ENCODE measurements around the gene MGP. TPM values are rescaled to one million over a fixed set of nuclear protein-coding genes. Genes with fewer than 3 reads are reported as not detected.

Gene MGP
- total RNA-seq, 6 donors from 2014 or later: 47.1 to 660 (median 286) TPM

DNA sequence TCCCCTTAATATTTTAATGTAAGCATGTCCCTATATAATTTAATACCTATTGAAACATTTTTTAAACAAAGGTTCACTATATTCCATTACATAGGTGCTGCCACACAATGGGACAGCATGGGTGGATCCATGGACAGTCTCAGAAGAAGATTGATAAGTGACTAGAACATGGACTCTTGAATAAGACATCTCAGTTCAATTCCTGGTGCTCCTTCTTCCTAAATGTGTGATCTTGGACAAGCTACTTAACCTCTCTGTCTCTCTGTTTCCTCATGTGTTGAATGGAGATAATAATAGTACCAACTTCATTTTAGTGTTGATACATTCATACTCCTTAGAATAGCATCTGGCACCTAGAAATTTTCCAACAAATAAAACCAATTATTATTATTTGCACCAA, 41.3 kb downstream of the MGP start:
- no peak for DNase-seq
- no peaks in the 10 kb centered on the region for H3K36me3 ChIP-seq
- no peaks in the 10 kb centered on the region for H3K27me3 ChIP-seq
- no peak for TF ChIP-seq POLR2A (IDR thresholded peaks at IDR 0.05)
- no peak for TF ChIP-seq EP300 (IDR thresholded peaks at IDR 0.05)
- TF ChIP-seq, protein P1, sequence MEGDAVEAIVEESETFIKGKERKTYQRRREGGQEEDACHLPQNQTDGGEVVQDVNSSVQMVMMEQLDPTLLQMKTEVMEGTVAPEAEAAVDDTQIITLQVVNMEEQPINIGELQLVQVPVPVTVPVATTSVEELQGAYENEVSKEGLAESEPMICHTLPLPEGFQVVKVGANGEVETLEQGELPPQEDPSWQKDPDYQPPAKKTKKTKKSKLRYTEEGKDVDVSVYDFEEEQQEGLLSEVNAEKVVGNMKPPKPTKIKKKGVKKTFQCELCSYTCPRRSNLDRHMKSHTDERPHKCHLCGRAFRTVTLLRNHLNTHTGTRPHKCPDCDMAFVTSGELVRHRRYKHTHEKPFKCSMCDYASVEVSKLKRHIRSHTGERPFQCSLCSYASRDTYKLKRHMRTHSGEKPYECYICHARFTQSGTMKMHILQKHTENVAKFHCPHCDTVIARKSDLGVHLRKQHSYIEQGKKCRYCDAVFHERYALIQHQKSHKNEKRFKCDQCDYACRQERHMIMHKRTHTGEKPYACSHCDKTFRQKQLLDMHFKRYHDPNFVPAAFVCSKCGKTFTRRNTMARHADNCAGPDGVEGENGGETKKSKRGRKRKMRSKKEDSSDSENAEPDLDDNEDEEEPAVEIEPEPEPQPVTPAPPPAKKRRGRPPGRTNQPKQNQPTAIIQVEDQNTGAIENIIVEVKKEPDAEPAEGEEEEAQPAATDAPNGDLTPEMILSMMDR (IDR thresholded peaks at IDR 0.05): no peak
- TF ChIP-seq POLR2AphosphoS5 (IDR thresholded peaks at IDR 0.05): no peak
- no peaks in the 10 kb centered on the region for H3K9me3 ChIP-seq
- peaks cover 30 to 58% (median 42%) of the 10 kb centered on the region in 4 donors for H3K4me1 ChIP-seq
- H3K4me3 ChIP-seq: no peak overlapping the region
- no peak for ATAC-seq (ENCODE audit: low FRiP score in 2 of 2)
- peak overlapping the region in 2 of 4 donors; percentile 33 to 79 for H3K27ac ChIP-seq

GRCh38 chr12:14843425-14843887, 42.2 kb downstream of the MGP start, which contains the start of gene ART4:
ART4 (minus strand) TSS chr12:14843526; CDS start chr12:14843113, 413 bp downstream.
- DNase-seq: peak in 1 of 2 donors; percentile 49
- peak in 1 of 4 donors; percentile 52 for TF ChIP-seq EP300 (IDR thresholded peaks at IDR 0.05)
- TF ChIP-seq POLR2AphosphoS5 (IDR thresholded peaks at IDR 0.05): peak in 1 of 2 donors; percentile 33
- no peak for TF ChIP-seq POLR2A (IDR thresholded peaks at IDR 0.05)
- no peak for ATAC-seq (ENCODE audit: low FRiP score in 2 of 2)
- Histone ChIP-seq H3K27ac (peak within 1 kb of the TSS; percentile 21 to 79 (median 37)), H3K4me1 (peaks cover 30 to 58% (median 42%) of the 10 kb centered on the region in 4 donors), H3K4me3 (peak within 1 kb of the TSS in 2 of 4 donors; percentile 19 to 27), H3K27me3 (no peaks in the 10 kb centered on the region), H3K36me3 (no peaks in the 10 kb centered on the region), H3K9me3 (no peaks in the 10 kb centered on the region)
- 53 to 56% methylated on average over 5 to 10 of the region's 10 CpGs for WGBS, 2 donors

DNA sequence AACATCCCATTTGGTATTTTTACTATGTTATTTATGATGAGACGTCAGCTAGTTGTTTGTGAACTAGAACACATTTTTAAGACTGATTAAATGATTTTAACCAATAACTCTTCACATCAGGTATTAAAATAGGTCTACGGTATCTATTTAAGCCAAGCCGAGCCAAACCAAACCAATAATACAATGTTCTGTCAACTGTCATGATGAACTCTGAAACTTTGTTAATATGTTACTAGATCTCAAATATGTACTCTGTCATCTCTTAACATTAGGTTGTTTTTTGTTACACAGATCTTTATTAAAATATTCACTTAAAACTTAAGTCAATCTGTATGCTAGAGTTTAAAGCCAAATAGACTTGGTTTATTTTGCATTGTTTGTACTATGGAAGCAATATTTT, 43.3 kb downstream of the MGP start:
- DNase-seq (no peak), ATAC-seq (ENCODE audit: low FRiP score in 2 of 2) (no peak)
- H3K9me3 ChIP-seq: no peaks in the 10 kb centered on the region
- TF ChIP-seq POLR2AphosphoS5 (IDR thresholded peaks at IDR 0.05): no peak
- WGBS, 2 donors: 65 to 79% methylated on average over 3 of the region's 3 CpGs
- no peaks in the 10 kb centered on the region for H3K27me3 ChIP-seq
- H3K36me3 ChIP-seq: no peaks in the 10 kb centered on the region
- peak overlapping the region in 1 of 4 donors; percentile 27 for H3K4me3 ChIP-seq
- peak overlapping the region; percentile 21 to 79 (median 37) for H3K27ac ChIP-seq
- peaks cover 30 to 58% (median 40%) of the 10 kb centered on the region in 4 donors for H3K4me1 ChIP-seq

DNA sequence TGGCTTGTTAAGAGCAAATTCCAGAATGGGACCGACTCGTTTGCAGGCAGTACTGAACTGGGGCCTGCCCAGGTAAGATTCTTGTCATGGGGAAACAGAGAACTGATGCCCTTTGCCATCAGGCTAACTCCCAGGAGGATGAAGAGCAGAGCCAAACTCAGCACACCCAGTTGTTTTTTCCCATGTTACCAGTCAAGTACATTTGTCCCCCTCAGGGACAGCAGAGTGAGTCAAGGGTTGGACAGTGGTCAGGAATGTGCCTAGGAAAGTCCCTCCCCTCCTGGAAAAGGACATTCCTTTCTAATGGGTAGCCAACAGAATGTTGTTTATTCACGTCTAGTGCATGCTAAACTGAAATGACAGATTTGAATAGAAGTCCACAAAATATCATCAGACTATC, 43.9 kb downstream of the MGP start:
- TF ChIP-seq POLR2A (IDR thresholded peaks at IDR 0.05) (no peak), POLR2AphosphoS5 (IDR thresholded peaks at IDR 0.05) (peak; percentile 51 to 80), EP300 (IDR thresholded peaks at IDR 0.05) (peak in 2 of 4 donors; percentile 31 to 87)
- TF ChIP-seq, protein P1 (IDR thresholded peaks at IDR 0.05): no peak
- 40 to 41% methylated on average over 3 of the region's 3 CpGs for WGBS, 2 donors
- no peaks in the 10 kb centered on the region for H3K27me3 ChIP-seq
- H3K4me1 ChIP-seq: peaks cover 24 to 54% (median 34%) of the 10 kb centered on the region in 4 donors
- no peaks in the 10 kb centered on the region for H3K36me3 ChIP-seq
- peak in 1 of 2 donors; percentile 48 for DNase-seq
- ATAC-seq (ENCODE audit: low FRiP score in 2 of 2): peak; percentile 75 to 80
- peak overlapping the region; percentile 21 to 79 (median 37) for H3K27ac ChIP-seq
- no peaks in the 10 kb centered on the region for H3K9me3 ChIP-seq
- peak overlapping the region in 1 of 4 donors; percentile 27 for H3K4me3 ChIP-seq

DNA sequence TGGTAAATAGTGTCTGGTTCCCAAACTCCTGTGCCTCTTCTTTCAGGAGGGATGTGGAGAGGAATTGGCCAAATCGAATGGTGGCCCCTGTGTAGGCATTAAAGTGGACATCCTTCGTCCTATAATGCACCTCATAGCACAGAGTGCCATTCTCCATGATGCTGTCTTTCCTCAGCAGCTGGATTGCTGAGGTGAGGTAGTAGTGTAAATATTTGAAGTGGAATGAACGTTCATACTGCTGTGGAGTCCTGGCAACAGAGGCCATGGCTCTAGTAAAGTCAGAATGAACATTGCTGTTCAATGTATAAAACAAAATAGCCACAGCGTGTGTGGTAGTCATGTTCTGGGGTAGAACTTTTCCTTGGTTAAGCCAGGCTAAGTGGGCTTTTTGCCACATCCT, 45.0 kb downstream of the MGP start:
- ATAC-seq (ENCODE audit: low FRiP score in 2 of 2): no peak

DNA sequence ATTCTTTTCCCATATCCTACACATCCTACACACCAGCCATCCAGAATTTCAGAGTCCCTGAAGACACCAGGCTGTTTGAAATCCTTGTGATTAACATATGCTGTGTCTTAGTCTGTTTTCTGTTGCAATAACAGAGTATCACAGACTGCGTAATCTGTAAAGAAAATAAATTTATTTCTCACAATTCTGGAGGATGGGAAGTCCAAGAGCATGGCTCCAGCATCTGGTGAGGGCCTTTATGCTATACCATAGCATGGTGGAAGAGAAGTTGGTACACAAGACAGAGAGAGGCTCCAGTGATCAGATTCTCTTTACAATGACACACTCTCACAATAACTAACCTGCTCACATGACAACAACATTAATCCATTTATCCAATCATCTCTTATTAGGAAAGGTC, 46.4 kb downstream of the MGP start:
- ATAC-seq (ENCODE audit: low FRiP score in 2 of 2) (no peak), DNase-seq (no peak)
- 96 to 100% methylated on average over 1 of the region's 1 CpG for WGBS, 2 donors
- no peak overlapping the region for H3K27ac ChIP-seq
- H3K27me3 ChIP-seq: no peaks in the 10 kb centered on the region
- no peaks in the 10 kb centered on the region for H3K36me3 ChIP-seq
- no peak overlapping the region for H3K4me3 ChIP-seq
- peaks cover 17 to 46% (median 22%) of the 10 kb centered on the region in 4 donors for H3K4me1 ChIP-seq
- TF ChIP-seq POLR2AphosphoS5 (IDR thresholded peaks at IDR 0.05) (no peak), EP300 (IDR thresholded peaks at IDR 0.05) (no peak)
- TF ChIP-seq, protein P1 (IDR thresholded peaks at IDR 0.05): no peak
- H3K9me3 ChIP-seq: no peaks in the 10 kb centered on the region

More for the DNA sequence above, 45.0 kb downstream of the MGP start:
- whole genome bisulfite sequencing, 2 donors: 78 to 81% methylated on average over 4 of the region's 4 CpGs
- Histone ChIP-seq H3K27me3 (no peaks in the 10 kb centered on the region), H3K27ac (peak overlapping the region in 1 of 4 donors; percentile 79), H3K36me3 (no peaks in the 10 kb centered on the region), H3K9me3 (no peaks in the 10 kb centered on the region), H3K4me1 (peaks cover 19 to 48% (median 23%) of the 10 kb centered on the region in 4 donors), H3K4me3 (no peak overlapping the region)
- no peak for TF ChIP-seq POLR2AphosphoS5 (IDR thresholded peaks at IDR 0.05)
- no peak for DNase-seq
